Measurements from ENCODE around the gene BRI3BP.

The BRI3BP gene

GRCh38 chr12:125021771-125022170 is 28.3 kb downstream of the BRI3BP start:
- H2AFZ ChIP-seq (ENCODE audit: insufficient read depth, low read length, poor library complexity) = no peak overlapping the region
- no peak overlapping the region for H3K9ac ChIP-seq (ENCODE audit: low read length)
- H3K27me3 ChIP-seq (ENCODE audit: insufficient read depth, low read length) = no peaks in the 10 kb centered on the region
- no peak overlapping the region for H2AK5ac ChIP-seq (ENCODE audit: low read length)
- no peak for DNase-seq
- no peaks in the 10 kb centered on the region for H3K79me2 ChIP-seq (ENCODE audit: control insufficient read depth, insufficient read depth, low read length, poor library complexity)
- no peak overlapping the region for H3K4me2 ChIP-seq (ENCODE audit: low read length)
- H3K4me3 ChIP-seq (ENCODE audit: low read depth, low read length) = no peak overlapping the region
- no peak overlapping the region for H2BK120ac ChIP-seq (ENCODE audit: insufficient read depth, low read length, poor library complexity)
- no peak overlapping the region for H4K91ac ChIP-seq (ENCODE audit: low read depth, low read length)
- H2BK5ac ChIP-seq (ENCODE audit: low read depth, low read length, poor library complexity) = no peak overlapping the region
- H3K79me1 ChIP-seq (ENCODE audit: low read length) = no peaks in the 10 kb centered on the region
- H3K4me1 ChIP-seq (ENCODE audit: control insufficient read depth in 1 of 2, insufficient read depth in 2 of 2, low read length in 2 of 2) = no peaks in the 10 kb centered on the region
- no peak overlapping the region for H4K12ac ChIP-seq (ENCODE audit: low read depth, low read length)
- H3K9me3 ChIP-seq (ENCODE audit: insufficient read depth, low read depth, low read length) = peaks cover 3% of the 10 kb centered on the region
- no peak overlapping the region for H3K14ac ChIP-seq (ENCODE audit: low read length)
- no CpG with 5 or more reads among the region's 5 CpGs for WGBS (ENCODE audit: extremely low coverage, insufficient coverage, insufficient read length)
- H3K27ac ChIP-seq (ENCODE audit: low read depth, low read length) = no peak overlapping the region
- peaks cover 8 to 9% of the 10 kb centered on the region in 2 experiments for H3K36me3 ChIP-seq (ENCODE audit: control insufficient read depth in 1 of 2, insufficient read depth in 2 of 2, low read length in 2 of 2)
- no peak overlapping the region for H3K4ac ChIP-seq (ENCODE audit: low read depth, low read length)
- H4K8ac ChIP-seq (ENCODE audit: low read depth, low read length) = no peak overlapping the region
- H3K23ac ChIP-seq (ENCODE audit: low read length) = no peak overlapping the region
- H3K18ac ChIP-seq (ENCODE audit: low read length) = no peak overlapping the region
- H2BK12ac ChIP-seq (ENCODE audit: low read length) = no peak overlapping the region

- Histone ChIP-seq H3K9me3 (ENCODE audit: insufficient read depth, low read depth, low read length) (peaks cover 3% of the 10 kb centered on the region), H3K23ac (ENCODE audit: low read length) (no peak overlapping the region), H3K36me3 (ENCODE audit: control insufficient read depth in 1 of 2, insufficient read depth in 2 of 2, low read length in 2 of 2) (peaks cover 4 to 9% of the 10 kb centered on the region in 2 experiments), H3K18ac (ENCODE audit: low read length) (no peak overlapping the region), H4K8ac (ENCODE audit: low read depth, low read length) (no peak overlapping the region), H4K12ac (ENCODE audit: low read depth, low read length) (no peak overlapping the region), H3K4me1 (ENCODE audit: control insufficient read depth in 1 of 2, insufficient read depth in 2 of 2, low read length in 2 of 2) (no peaks in the 10 kb centered on the region), H4K91ac (ENCODE audit: low read depth, low read length) (no peak overlapping the region), H3K4me3 (ENCODE audit: low read depth, low read length) (no peak overlapping the region), H2BK5ac (ENCODE audit: low read depth, low read length, poor library complexity) (no peak overlapping the region), H3K9ac (ENCODE audit: low read length) (no peak overlapping the region), H3K27me3 (ENCODE audit: insufficient read depth, low read length) (no peaks in the 10 kb centered on the region), H2AK5ac (ENCODE audit: low read length) (no peak overlapping the region), H2AFZ (ENCODE audit: insufficient read depth, low read length, poor library complexity) (no peak overlapping the region), H3K14ac (ENCODE audit: low read length) (no peak overlapping the region), H3K79me1 (ENCODE audit: low read length) (no peaks in the 10 kb centered on the region), H2BK12ac (ENCODE audit: low read length) (no peak overlapping the region), H2BK120ac (ENCODE audit: insufficient read depth, low read length, poor library complexity) (no peak overlapping the region), H3K79me2 (ENCODE audit: control insufficient read depth, insufficient read depth, low read length, poor library complexity) (no peaks in the 10 kb centered on the region), H3K4ac (ENCODE audit: low read depth, low read length) (no peak overlapping the region), H3K4me2 (ENCODE audit: low read length) (no peak overlapping the region), H3K27ac (ENCODE audit: low read depth, low read length) (no peak overlapping the region)
- WGBS (ENCODE audit: extremely low coverage, insufficient coverage, insufficient read length) = no CpG with 5 or more reads among the region's 2 CpGs
- DNase-seq = no peak
These were observed 29.6 kb downstream of the BRI3BP start for GRCh38 chr12:125023065-125023464.

- no peak for DNase-seq
- Histone ChIP-seq H3K18ac (ENCODE audit: low read length) (no peak overlapping the region), H3K27me3 (ENCODE audit: insufficient read depth, low read length) (no peaks in the 10 kb centered on the region), H3K4ac (ENCODE audit: low read depth, low read length) (no peak overlapping the region), H4K12ac (ENCODE audit: low read depth, low read length) (no peak overlapping the region), H3K4me2 (ENCODE audit: low read length) (no peak overlapping the region), H2AK5ac (ENCODE audit: low read length) (no peak overlapping the region), H3K23ac (ENCODE audit: low read length) (no peak overlapping the region), H4K8ac (ENCODE audit: low read depth, low read length) (no peak overlapping the region), H3K79me2 (ENCODE audit: control insufficient read depth, insufficient read depth, low read length, poor library complexity) (no peaks in the 10 kb centered on the region), H2BK5ac (ENCODE audit: low read depth, low read length, poor library complexity) (no peak overlapping the region), H3K4me1 (ENCODE audit: control insufficient read depth in 1 of 2, insufficient read depth in 2 of 2, low read length in 2 of 2) (no peaks in the 10 kb centered on the region), H2AFZ (ENCODE audit: insufficient read depth, low read length, poor library complexity) (no peak overlapping the region), H2BK12ac (ENCODE audit: low read length) (no peak overlapping the region), H3K79me1 (ENCODE audit: low read length) (no peaks in the 10 kb centered on the region), H2BK120ac (ENCODE audit: insufficient read depth, low read length, poor library complexity) (no peak overlapping the region), H3K14ac (ENCODE audit: low read length) (no peak overlapping the region), H3K9ac (ENCODE audit: low read length) (peak overlapping the region; percentile 26), H3K27ac (ENCODE audit: low read depth, low read length) (no peak overlapping the region), H3K4me3 (ENCODE audit: low read depth, low read length) (no peak overlapping the region), H3K36me3 (ENCODE audit: control insufficient read depth in 1 of 2, insufficient read depth in 2 of 2, low read length in 2 of 2) (peaks cover 4 to 7% of the 10 kb centered on the region in 2 experiments), H4K91ac (ENCODE audit: low read depth, low read length) (no peak overlapping the region), H3K9me3 (ENCODE audit: insufficient read depth, low read depth, low read length) (peaks cover 3% of the 10 kb centered on the region)
- WGBS (ENCODE audit: extremely low coverage, insufficient coverage, insufficient read length) = no CpG with 5 or more reads among the region's 43 CpGs
These were observed 31.6 kb downstream of the BRI3BP start for GRCh38 chr12:125024949-125025563.

- Histone ChIP-seq H2BK5ac (ENCODE audit: low read depth, low read length, poor library complexity) (no peak overlapping the region), H2AK5ac (ENCODE audit: low read length) (no peak overlapping the region), H3K14ac (ENCODE audit: low read length) (no peak overlapping the region), H4K91ac (ENCODE audit: low read depth, low read length) (no peak overlapping the region), H3K4me1 (ENCODE audit: control insufficient read depth in 1 of 2, insufficient read depth in 2 of 2, low read length in 2 of 2) (no peaks in the 10 kb centered on the region), H3K36me3 (ENCODE audit: control insufficient read depth in 1 of 2, insufficient read depth in 2 of 2, low read length in 2 of 2) (peaks cover 4 to 7% of the 10 kb centered on the region in 2 experiments), H3K4ac (ENCODE audit: low read depth, low read length) (no peak overlapping the region), H3K4me2 (ENCODE audit: low read length) (no peak overlapping the region), H2BK120ac (ENCODE audit: insufficient read depth, low read length, poor library complexity) (no peak overlapping the region), H4K12ac (ENCODE audit: low read depth, low read length) (no peak overlapping the region), H3K79me1 (ENCODE audit: low read length) (no peaks in the 10 kb centered on the region), H3K9ac (ENCODE audit: low read length) (no peak overlapping the region), H2AFZ (ENCODE audit: insufficient read depth, low read length, poor library complexity) (no peak overlapping the region), H3K27ac (ENCODE audit: low read depth, low read length) (no peak overlapping the region), H2BK12ac (ENCODE audit: low read length) (no peak overlapping the region), H3K79me2 (ENCODE audit: control insufficient read depth, insufficient read depth, low read length, poor library complexity) (no peaks in the 10 kb centered on the region), H3K9me3 (ENCODE audit: insufficient read depth, low read depth, low read length) (peaks cover 3% of the 10 kb centered on the region), H3K18ac (ENCODE audit: low read length) (no peak overlapping the region), H3K27me3 (ENCODE audit: insufficient read depth, low read length) (no peaks in the 10 kb centered on the region), H3K4me3 (ENCODE audit: low read depth, low read length) (no peak overlapping the region), H3K23ac (ENCODE audit: low read length) (no peak overlapping the region), H4K8ac (ENCODE audit: low read depth, low read length) (no peak overlapping the region)
- 100% methylated on average over 2 of the region's 9 CpGs for WGBS (ENCODE audit: extremely low coverage, insufficient coverage, insufficient read length)
- no peak for DNase-seq
These were observed 32.3 kb downstream of the BRI3BP start for GRCh38 chr12:125025606-125026235.

Data from trophoblast cell (in vitro differentiated cells and primary cell).